Prostate gland (tissue), 2 donors: Measurements from ENCODE around the gene TLR2.

Source experiments
- POLR2A ChIP-seq: fragments of 450-650 bp; IDR thresholded peaks from one replicate; pipeline ENCODE4 v1.6.1; 2016; ENCODE audit warnings: antibody characterized with exemption, mild to moderate bottlenecking
- POLR2AphosphoS5 ChIP-seq: sonication (generic); formaldehyde crosslinking; IDR thresholded peaks from one replicate; pipeline ENCODE4 v1.6.1; 2017; ENCODE audit warnings: antibody characterized with exemption
- TF ChIP-seq, protein P1 (sequence below), 4 experiments: fragments of 200-600 bp in 2 of 4; fragments of 450-650 bp in 2 of 4; sonication (generic) in 2 of 4; IDR thresholded peaks; 1 replicate in 3 of 4; 2 replicates in 1 of 4; pipeline ENCODE4 v1.5.1; 2016 to 2019; ENCODE audit warnings: antibody characterized with exemption in 4 of 4, mild to moderate bottlenecking in 2 of 4, moderate library complexity in 2 of 4

DNA sequence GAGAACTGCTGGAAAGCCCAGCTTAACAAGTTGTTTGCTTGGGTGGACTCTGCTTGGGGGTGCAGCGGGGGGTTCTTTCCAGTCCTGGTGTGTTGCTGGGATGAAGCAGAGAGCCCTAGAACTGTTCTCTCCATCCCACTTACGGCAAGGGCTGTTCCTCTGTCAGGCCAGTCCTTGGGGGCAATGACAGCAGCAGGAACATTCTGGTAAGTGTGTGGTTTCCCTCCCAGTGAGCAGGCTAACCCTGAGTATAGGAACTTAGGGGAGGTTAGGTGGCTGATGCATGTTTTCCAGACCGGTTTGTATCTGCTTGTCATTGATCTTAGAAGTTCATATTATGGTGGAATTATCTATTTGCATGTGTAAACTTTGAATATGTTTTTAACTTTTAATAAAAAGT, 46.9 kb upstream of the TLR2 start:
- TF ChIP-seq, protein P1, sequence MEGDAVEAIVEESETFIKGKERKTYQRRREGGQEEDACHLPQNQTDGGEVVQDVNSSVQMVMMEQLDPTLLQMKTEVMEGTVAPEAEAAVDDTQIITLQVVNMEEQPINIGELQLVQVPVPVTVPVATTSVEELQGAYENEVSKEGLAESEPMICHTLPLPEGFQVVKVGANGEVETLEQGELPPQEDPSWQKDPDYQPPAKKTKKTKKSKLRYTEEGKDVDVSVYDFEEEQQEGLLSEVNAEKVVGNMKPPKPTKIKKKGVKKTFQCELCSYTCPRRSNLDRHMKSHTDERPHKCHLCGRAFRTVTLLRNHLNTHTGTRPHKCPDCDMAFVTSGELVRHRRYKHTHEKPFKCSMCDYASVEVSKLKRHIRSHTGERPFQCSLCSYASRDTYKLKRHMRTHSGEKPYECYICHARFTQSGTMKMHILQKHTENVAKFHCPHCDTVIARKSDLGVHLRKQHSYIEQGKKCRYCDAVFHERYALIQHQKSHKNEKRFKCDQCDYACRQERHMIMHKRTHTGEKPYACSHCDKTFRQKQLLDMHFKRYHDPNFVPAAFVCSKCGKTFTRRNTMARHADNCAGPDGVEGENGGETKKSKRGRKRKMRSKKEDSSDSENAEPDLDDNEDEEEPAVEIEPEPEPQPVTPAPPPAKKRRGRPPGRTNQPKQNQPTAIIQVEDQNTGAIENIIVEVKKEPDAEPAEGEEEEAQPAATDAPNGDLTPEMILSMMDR (IDR thresholded peaks at IDR 0.05): no peak
- TF ChIP-seq POLR2AphosphoS5: no peak
- no peak for TF ChIP-seq POLR2A
